ENCODE results near the gene CYB561A3. TPM values are rescaled to one million over a fixed set of nuclear protein-coding genes. Genes with fewer than 3 reads are reported as not detected.

Gene CYB561A3
- total and polyA plus RNA-seq, 2 experiments from 2014 or later, result 9.8 to 30.8 TPM

DNA sequence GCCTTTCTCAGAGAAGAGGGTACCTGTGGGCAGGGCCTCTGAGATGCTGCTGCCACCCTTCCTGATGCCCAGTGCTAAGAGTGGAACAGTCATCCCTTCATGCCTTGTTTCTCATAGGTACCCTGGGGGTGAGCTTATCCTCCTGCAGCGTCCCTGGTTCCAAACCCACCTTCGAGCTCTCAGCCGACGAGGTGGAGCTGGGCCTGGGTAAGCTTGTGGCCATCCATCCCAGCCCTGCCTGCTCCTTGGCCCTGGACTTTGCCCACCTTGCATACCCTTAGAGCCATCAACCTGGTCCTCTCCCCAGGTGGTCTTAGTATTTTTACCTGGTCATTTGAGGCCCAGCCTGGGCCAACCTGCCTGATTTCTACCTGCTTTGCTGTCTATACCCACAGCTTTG lies 20.0 kb downstream of the CYB561A3 start:
- H3K4me1 ChIP-seq (ENCODE audit: insufficient read depth), result no peaks in the 10 kb centered on the region
- no peak for DNase-seq (ENCODE audit: low spot score)
- no peaks in the 10 kb centered on the region for H3K36me3 ChIP-seq (ENCODE audit: insufficient read depth)
- H3K4me2 ChIP-seq, result no peak overlapping the region
- H2AFZ ChIP-seq, result no peak overlapping the region
- H3K4me3 ChIP-seq, result no peak overlapping the region
- peaks cover 12% of the 10 kb centered on the region; the same call in 2 of the 3 replicates for H3K36me3 Mint-ChIP-seq (ENCODE audit: low read depth)
- no peaks in the 10 kb centered on the region for H3K9me2 ChIP-seq (ENCODE audit: insufficient read depth)
- H3K27ac ChIP-seq (ENCODE audit: low read depth), result no peak overlapping the region
- no peaks in the 10 kb centered on the region for H3K27me3 ChIP-seq (ENCODE audit: insufficient read depth)
- ATAC-seq, result no peak
- TF ChIP-seq JUNB (IDR thresholded peaks at IDR 0.05; ENCODE audit: unreplicated experiment) (no peak), ZNF331 (CRISPR knock-in tag; IDR thresholded peaks at IDR 0.05; ENCODE audit: low read depth) (no peak), NANOG (IDR thresholded peaks at IDR 0.05; ENCODE audit: borderline replicate concordance) (no peak), EZH2phosphoT487 (IDR thresholded peaks at IDR 0.05; ENCODE audit: unreplicated experiment) (no peak), ZNF114 (CRISPR knock-in tag; IDR thresholded peaks at IDR 0.05) (no peak), STAT1 (IDR thresholded peaks at IDR 0.05; ENCODE audit: unreplicated experiment) (no peak), CREB1 (CRISPR knock-in tag; IDR thresholded peaks at IDR 0.05; ENCODE audit: low read depth) (no peak), EZH2 (IDR thresholded peaks at IDR 0.05; ENCODE audit: low read depth, unreplicated experiment) (no peak), POLR2AphosphoS5 (IDR thresholded peaks at IDR 0.05; ENCODE audit: low read depth) (no peak)
- TF ChIP-seq, protein P1, sequence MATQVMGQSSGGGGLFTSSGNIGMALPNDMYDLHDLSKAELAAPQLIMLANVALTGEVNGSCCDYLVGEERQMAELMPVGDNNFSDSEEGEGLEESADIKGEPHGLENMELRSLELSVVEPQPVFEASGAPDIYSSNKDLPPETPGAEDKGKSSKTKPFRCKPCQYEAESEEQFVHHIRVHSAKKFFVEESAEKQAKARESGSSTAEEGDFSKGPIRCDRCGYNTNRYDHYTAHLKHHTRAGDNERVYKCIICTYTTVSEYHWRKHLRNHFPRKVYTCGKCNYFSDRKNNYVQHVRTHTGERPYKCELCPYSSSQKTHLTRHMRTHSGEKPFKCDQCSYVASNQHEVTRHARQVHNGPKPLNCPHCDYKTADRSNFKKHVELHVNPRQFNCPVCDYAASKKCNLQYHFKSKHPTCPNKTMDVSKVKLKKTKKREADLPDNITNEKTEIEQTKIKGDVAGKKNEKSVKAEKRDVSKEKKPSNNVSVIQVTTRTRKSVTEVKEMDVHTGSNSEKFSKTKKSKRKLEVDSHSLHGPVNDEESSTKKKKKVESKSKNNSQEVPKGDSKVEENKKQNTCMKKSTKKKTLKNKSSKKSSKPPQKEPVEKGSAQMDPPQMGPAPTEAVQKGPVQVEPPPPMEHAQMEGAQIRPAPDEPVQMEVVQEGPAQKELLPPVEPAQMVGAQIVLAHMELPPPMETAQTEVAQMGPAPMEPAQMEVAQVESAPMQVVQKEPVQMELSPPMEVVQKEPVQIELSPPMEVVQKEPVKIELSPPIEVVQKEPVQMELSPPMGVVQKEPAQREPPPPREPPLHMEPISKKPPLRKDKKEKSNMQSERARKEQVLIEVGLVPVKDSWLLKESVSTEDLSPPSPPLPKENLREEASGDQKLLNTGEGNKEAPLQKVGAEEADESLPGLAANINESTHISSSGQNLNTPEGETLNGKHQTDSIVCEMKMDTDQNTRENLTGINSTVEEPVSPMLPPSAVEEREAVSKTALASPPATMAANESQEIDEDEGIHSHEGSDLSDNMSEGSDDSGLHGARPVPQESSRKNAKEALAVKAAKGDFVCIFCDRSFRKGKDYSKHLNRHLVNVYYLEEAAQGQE (IDR thresholded peaks at IDR 0.05; ENCODE audit: unreplicated experiment), result no peak
- TF ChIP-seq, protein P2, sequence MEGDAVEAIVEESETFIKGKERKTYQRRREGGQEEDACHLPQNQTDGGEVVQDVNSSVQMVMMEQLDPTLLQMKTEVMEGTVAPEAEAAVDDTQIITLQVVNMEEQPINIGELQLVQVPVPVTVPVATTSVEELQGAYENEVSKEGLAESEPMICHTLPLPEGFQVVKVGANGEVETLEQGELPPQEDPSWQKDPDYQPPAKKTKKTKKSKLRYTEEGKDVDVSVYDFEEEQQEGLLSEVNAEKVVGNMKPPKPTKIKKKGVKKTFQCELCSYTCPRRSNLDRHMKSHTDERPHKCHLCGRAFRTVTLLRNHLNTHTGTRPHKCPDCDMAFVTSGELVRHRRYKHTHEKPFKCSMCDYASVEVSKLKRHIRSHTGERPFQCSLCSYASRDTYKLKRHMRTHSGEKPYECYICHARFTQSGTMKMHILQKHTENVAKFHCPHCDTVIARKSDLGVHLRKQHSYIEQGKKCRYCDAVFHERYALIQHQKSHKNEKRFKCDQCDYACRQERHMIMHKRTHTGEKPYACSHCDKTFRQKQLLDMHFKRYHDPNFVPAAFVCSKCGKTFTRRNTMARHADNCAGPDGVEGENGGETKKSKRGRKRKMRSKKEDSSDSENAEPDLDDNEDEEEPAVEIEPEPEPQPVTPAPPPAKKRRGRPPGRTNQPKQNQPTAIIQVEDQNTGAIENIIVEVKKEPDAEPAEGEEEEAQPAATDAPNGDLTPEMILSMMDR (conservative IDR thresholded peaks at IDR 0.05; ENCODE audit: low read depth in 2 of 2), result no peak
- TF ChIP-seq, protein P3, sequence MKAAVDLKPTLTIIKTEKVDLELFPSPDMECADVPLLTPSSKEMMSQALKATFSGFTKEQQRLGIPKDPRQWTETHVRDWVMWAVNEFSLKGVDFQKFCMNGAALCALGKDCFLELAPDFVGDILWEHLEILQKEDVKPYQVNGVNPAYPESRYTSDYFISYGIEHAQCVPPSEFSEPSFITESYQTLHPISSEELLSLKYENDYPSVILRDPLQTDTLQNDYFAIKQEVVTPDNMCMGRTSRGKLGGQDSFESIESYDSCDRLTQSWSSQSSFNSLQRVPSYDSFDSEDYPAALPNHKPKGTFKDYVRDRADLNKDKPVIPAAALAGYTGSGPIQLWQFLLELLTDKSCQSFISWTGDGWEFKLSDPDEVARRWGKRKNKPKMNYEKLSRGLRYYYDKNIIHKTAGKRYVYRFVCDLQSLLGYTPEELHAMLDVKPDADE (IDR thresholded peaks at IDR 0.05), result no peak
- TF ChIP-seq, protein P4, sequence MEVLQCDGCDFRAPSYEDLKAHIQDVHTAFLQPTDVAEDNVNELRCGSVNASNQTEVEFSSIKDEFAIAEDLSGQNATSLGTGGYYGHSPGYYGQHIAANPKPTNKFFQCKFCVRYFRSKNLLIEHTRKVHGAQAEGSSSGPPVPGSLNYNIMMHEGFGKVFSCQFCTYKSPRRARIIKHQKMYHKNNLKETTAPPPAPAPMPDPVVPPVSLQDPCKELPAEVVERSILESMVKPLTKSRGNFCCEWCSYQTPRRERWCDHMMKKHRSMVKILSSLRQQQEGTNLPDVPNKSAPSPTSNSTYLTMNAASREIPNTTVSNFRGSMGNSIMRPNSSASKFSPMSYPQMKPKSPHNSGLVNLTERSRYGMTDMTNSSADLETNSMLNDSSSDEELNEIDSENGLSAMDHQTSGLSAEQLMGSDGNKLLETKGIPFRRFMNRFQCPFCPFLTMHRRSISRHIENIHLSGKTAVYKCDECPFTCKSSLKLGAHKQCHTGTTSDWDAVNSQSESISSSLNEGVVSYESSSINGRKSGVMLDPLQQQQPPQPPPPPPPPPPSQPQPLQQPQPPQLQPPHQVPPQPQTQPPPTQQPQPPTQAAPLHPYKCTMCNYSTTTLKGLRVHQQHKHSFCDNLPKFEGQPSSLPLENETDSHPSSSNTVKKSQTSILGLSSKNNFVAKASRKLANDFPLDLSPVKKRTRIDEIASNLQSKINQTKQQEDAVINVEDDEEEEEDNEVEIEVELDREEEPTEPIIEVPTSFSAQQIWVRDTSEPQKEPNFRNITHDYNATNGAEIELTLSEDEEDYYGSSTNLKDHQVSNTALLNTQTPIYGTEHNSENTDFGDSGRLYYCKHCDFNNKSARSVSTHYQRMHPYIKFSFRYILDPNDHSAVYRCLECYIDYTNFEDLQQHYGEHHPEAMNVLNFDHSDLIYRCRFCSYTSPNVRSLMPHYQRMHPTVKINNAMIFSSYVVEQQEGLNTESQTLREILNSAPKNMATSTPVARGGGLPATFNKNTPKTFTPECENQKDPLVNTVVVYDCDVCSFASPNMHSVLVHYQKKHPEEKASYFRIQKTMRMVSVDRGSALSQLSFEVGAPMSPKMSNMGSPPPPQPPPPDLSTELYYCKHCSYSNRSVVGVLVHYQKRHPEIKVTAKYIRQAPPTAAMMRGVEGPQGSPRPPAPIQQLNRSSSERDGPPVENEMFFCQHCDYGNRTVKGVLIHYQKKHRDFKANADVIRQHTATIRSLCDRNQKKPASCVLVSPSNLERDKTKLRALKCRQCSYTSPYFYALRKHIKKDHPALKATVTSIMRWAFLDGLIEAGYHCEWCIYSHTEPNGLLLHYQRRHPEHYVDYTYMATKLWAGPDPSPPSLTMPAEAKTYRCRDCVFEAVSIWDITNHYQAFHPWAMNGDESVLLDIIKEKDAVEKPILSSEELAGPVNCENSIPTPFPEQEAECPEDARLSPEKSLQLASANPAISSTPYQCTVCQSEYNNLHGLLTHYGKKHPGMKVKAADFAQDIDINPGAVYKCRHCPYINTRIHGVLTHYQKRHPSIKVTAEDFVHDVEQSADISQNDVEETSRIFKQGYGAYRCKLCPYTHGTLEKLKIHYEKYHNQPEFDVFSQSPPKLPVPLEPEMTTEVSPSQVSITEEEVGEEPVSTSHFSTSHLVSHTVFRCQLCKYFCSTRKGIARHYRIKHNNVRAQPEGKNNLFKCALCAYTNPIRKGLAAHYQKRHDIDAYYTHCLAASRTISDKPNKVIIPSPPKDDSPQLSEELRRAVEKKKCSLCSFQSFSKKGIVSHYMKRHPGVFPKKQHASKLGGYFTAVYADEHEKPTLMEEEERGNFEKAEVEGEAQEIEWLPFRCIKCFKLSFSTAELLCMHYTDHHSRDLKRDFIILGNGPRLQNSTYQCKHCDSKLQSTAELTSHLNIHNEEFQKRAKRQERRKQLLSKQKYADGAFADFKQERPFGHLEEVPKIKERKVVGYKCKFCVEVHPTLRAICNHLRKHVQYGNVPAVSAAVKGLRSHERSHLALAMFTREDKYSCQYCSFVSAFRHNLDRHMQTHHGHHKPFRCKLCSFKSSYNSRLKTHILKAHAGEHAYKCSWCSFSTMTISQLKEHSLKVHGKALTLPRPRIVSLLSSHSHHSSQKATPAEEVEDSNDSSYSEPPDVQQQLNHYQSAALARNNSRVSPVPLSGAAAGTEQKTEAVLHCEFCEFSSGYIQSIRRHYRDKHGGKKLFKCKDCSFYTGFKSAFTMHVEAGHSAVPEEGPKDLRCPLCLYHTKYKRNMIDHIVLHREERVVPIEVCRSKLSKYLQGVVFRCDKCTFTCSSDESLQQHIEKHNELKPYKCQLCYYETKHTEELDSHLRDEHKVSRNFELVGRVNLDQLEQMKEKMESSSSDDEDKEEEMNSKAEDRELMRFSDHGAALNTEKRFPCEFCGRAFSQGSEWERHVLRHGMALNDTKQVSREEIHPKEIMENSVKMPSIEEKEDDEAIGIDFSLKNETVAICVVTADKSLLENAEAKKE (CRISPR knock-in tag; IDR thresholded peaks at IDR 0.05), result no peak
- H3K9me3 Mint-ChIP-seq, result no peaks in the 10 kb centered on the region
- no peaks in the 10 kb centered on the region for H4K20me1 ChIP-seq (replicated peaks; ENCODE audit: insufficient read depth)
- no peak overlapping the region for H3K27ac Mint-ChIP-seq
- H3K4me1 Mint-ChIP-seq, result peaks cover 2% of the 10 kb centered on the region
- H3K27me3 Mint-ChIP-seq (ENCODE audit: insufficient read depth, low read depth, poor library complexity), result peaks cover 12% of the 10 kb centered on the region
- no peaks in the 10 kb centered on the region for H3F3A ChIP-seq (replicated peaks; ENCODE audit: low read depth)
- no peaks in the 10 kb centered on the region for H3K79me2 ChIP-seq (replicated peaks; ENCODE audit: insufficient read depth)
- no peak overlapping the region for H3K4me3 Mint-ChIP-seq

All from GM23338 (cell line).